Measurements from ENCODE around the gene SYK.

SYK gene

GRCh38 chr9:90939351-90939750 lies 137.7 kb downstream of the SYK start:
- no peak for DNase-seq
- no peaks in the 10 kb centered on the region for H3K27me3 ChIP-seq (ENCODE audit: insufficient read depth, low read length)
- H3K9ac ChIP-seq (ENCODE audit: low read length): no peak overlapping the region
- no peak overlapping the region for H3K18ac ChIP-seq (ENCODE audit: low read length)
- H3K4me2 ChIP-seq (ENCODE audit: low read length): no peak overlapping the region
- H4K12ac ChIP-seq (ENCODE audit: low read depth, low read length): no peak overlapping the region
- no peak overlapping the region for H3K14ac ChIP-seq (ENCODE audit: low read length)
- H4K91ac ChIP-seq (ENCODE audit: low read depth, low read length): no peak overlapping the region
- H3K79me1 ChIP-seq (ENCODE audit: low read length): no peaks in the 10 kb centered on the region
- no peak overlapping the region for H2BK12ac ChIP-seq (ENCODE audit: low read length)
- no peak overlapping the region for H3K4ac ChIP-seq (ENCODE audit: low read depth, low read length)
- H4K8ac ChIP-seq (ENCODE audit: low read depth, low read length): no peak overlapping the region
- H2AFZ ChIP-seq (ENCODE audit: insufficient read depth, low read length, poor library complexity): no peak overlapping the region
- no peaks in the 10 kb centered on the region for H3K36me3 ChIP-seq (ENCODE audit: control insufficient read depth in 1 of 2, insufficient read depth in 2 of 2, low read length in 2 of 2)
- no peak overlapping the region for H3K27ac ChIP-seq (ENCODE audit: low read depth, low read length)
- WGBS (ENCODE audit: extremely low coverage, insufficient coverage, insufficient read length): no CpG with 5 or more reads among the region's 3 CpGs
- no peak overlapping the region for H2AK5ac ChIP-seq (ENCODE audit: low read length)
- H3K4me1 ChIP-seq (ENCODE audit: control insufficient read depth in 1 of 2, insufficient read depth in 2 of 2, low read length in 2 of 2): no peaks in the 10 kb centered on the region
- no peak overlapping the region for H3K4me3 ChIP-seq (ENCODE audit: low read depth, low read length)
- H3K23ac ChIP-seq (ENCODE audit: low read length): no peak overlapping the region
- peaks cover 2% of the 10 kb centered on the region for H3K9me3 ChIP-seq (ENCODE audit: insufficient read depth, low read depth, low read length)
- H3K79me2 ChIP-seq (ENCODE audit: control insufficient read depth, insufficient read depth, low read length, poor library complexity): no peaks in the 10 kb centered on the region
- H2BK5ac ChIP-seq (ENCODE audit: low read depth, low read length, poor library complexity): no peak overlapping the region
- H2BK120ac ChIP-seq (ENCODE audit: insufficient read depth, low read length, poor library complexity): no peak overlapping the region

- no peak overlapping the region for H2AK5ac ChIP-seq (ENCODE audit: low read length)
- H3K4ac ChIP-seq (ENCODE audit: low read depth, low read length): no peak overlapping the region
- H3K9ac ChIP-seq (ENCODE audit: low read length): no peak overlapping the region
- no peaks in the 10 kb centered on the region for H3K79me1 ChIP-seq (ENCODE audit: low read length)
- no peak overlapping the region for H2BK5ac ChIP-seq (ENCODE audit: low read depth, low read length, poor library complexity)
- no peak overlapping the region for H2BK120ac ChIP-seq (ENCODE audit: insufficient read depth, low read length, poor library complexity)
- no peak overlapping the region for H2BK12ac ChIP-seq (ENCODE audit: low read length)
- no peak overlapping the region for H3K14ac ChIP-seq (ENCODE audit: low read length)
- H3K4me2 ChIP-seq (ENCODE audit: low read length): no peak overlapping the region
- H3K36me3 ChIP-seq (ENCODE audit: control insufficient read depth in 1 of 2, insufficient read depth in 2 of 2, low read length in 2 of 2): no peaks in the 10 kb centered on the region
- no peak overlapping the region for H2AFZ ChIP-seq (ENCODE audit: insufficient read depth, low read length, poor library complexity)
- WGBS (ENCODE audit: extremely low coverage, insufficient coverage, insufficient read length): no CpG with 5 or more reads among the region's 1 CpG
- peaks cover 2% of the 10 kb centered on the region for H3K9me3 ChIP-seq (ENCODE audit: insufficient read depth, low read depth, low read length)
- H3K23ac ChIP-seq (ENCODE audit: low read length): no peak overlapping the region
- H3K27ac ChIP-seq (ENCODE audit: low read depth, low read length): no peak overlapping the region
- no peak overlapping the region for H3K4me3 ChIP-seq (ENCODE audit: low read depth, low read length)
- H4K8ac ChIP-seq (ENCODE audit: low read depth, low read length): no peak overlapping the region
- no peak for DNase-seq
- H3K4me1 ChIP-seq (ENCODE audit: control insufficient read depth in 1 of 2, insufficient read depth in 2 of 2, low read length in 2 of 2): no peaks in the 10 kb centered on the region
- H4K91ac ChIP-seq (ENCODE audit: low read depth, low read length): no peak overlapping the region
- no peak overlapping the region for H3K18ac ChIP-seq (ENCODE audit: low read length)
- no peaks in the 10 kb centered on the region for H3K79me2 ChIP-seq (ENCODE audit: control insufficient read depth, insufficient read depth, low read length, poor library complexity)
- H3K27me3 ChIP-seq (ENCODE audit: insufficient read depth, low read length): no peaks in the 10 kb centered on the region
- no peak overlapping the region for H4K12ac ChIP-seq (ENCODE audit: low read depth, low read length)
These were observed 138.7 kb downstream of the SYK start for GRCh38 chr9:90940280-90940679.

- H3K79me1 ChIP-seq (ENCODE audit: low read length): no peaks in the 10 kb centered on the region
- H3K4me3 ChIP-seq (ENCODE audit: low read depth, low read length): no peak overlapping the region
- no peak overlapping the region for H3K4ac ChIP-seq (ENCODE audit: low read depth, low read length)
- H2BK12ac ChIP-seq (ENCODE audit: low read length): no peak overlapping the region
- no peak for DNase-seq
- H3K4me2 ChIP-seq (ENCODE audit: low read length): no peak overlapping the region
- no peak overlapping the region for H4K8ac ChIP-seq (ENCODE audit: low read depth, low read length)
- no CpG with 5 or more reads among the region's 5 CpGs for WGBS (ENCODE audit: extremely low coverage, insufficient coverage, insufficient read length)
- no peak overlapping the region for H2AK5ac ChIP-seq (ENCODE audit: low read length)
- no peaks in the 10 kb centered on the region for H3K36me3 ChIP-seq (ENCODE audit: control insufficient read depth in 1 of 2, insufficient read depth in 2 of 2, low read length in 2 of 2)
- H3K9me3 ChIP-seq (ENCODE audit: insufficient read depth, low read depth, low read length): peaks cover 2% of the 10 kb centered on the region
- H4K91ac ChIP-seq (ENCODE audit: low read depth, low read length): no peak overlapping the region
- H3K27ac ChIP-seq (ENCODE audit: low read depth, low read length): no peak overlapping the region
- H3K14ac ChIP-seq (ENCODE audit: low read length): no peak overlapping the region
- no peaks in the 10 kb centered on the region for H3K4me1 ChIP-seq (ENCODE audit: control insufficient read depth in 1 of 2, insufficient read depth in 2 of 2, low read length in 2 of 2)
- no peak overlapping the region for H2BK120ac ChIP-seq (ENCODE audit: insufficient read depth, low read length, poor library complexity)
- no peak overlapping the region for H2BK5ac ChIP-seq (ENCODE audit: low read depth, low read length, poor library complexity)
- no peak overlapping the region for H4K12ac ChIP-seq (ENCODE audit: low read depth, low read length)
- H3K27me3 ChIP-seq (ENCODE audit: insufficient read depth, low read length): no peaks in the 10 kb centered on the region
- H3K79me2 ChIP-seq (ENCODE audit: control insufficient read depth, insufficient read depth, low read length, poor library complexity): no peaks in the 10 kb centered on the region
- H2AFZ ChIP-seq (ENCODE audit: insufficient read depth, low read length, poor library complexity): no peak overlapping the region
- H3K18ac ChIP-seq (ENCODE audit: low read length): no peak overlapping the region
- no peak overlapping the region for H3K23ac ChIP-seq (ENCODE audit: low read length)
- no peak overlapping the region for H3K9ac ChIP-seq (ENCODE audit: low read length)
These were observed 140.0 kb downstream of the SYK start for GRCh38 chr9:90941661-90942060.

GRCh38 chr9:90942555-90942954 lies 140.9 kb downstream of the SYK start:
- H3K4me3 ChIP-seq (ENCODE audit: low read depth, low read length): no peak overlapping the region

More at GRCh38 chr9:90942555-90942954, 140.9 kb downstream of the SYK start:
- H3K4ac ChIP-seq (ENCODE audit: low read depth, low read length): no peak overlapping the region
- H3K14ac ChIP-seq (ENCODE audit: low read length): no peak overlapping the region
- H3K79me1 ChIP-seq (ENCODE audit: low read length): no peaks in the 10 kb centered on the region
- H3K4me1 ChIP-seq (ENCODE audit: control insufficient read depth in 1 of 2, insufficient read depth in 2 of 2, low read length in 2 of 2): no peaks in the 10 kb centered on the region
- H3K9me3 ChIP-seq (ENCODE audit: insufficient read depth, low read depth, low read length): peaks cover 2% of the 10 kb centered on the region
- no peak overlapping the region for H4K12ac ChIP-seq (ENCODE audit: low read depth, low read length)
- H3K27ac ChIP-seq (ENCODE audit: low read depth, low read length): no peak overlapping the region
- no peaks in the 10 kb centered on the region for H3K36me3 ChIP-seq (ENCODE audit: control insufficient read depth in 1 of 2, insufficient read depth in 2 of 2, low read length in 2 of 2)
- no peak overlapping the region for H3K4me2 ChIP-seq (ENCODE audit: low read length)
- H4K8ac ChIP-seq (ENCODE audit: low read depth, low read length): no peak overlapping the region
- H3K18ac ChIP-seq (ENCODE audit: low read length): no peak overlapping the region
- H3K23ac ChIP-seq (ENCODE audit: low read length): no peak overlapping the region
- H2AFZ ChIP-seq (ENCODE audit: insufficient read depth, low read length, poor library complexity): no peak overlapping the region
- H3K27me3 ChIP-seq (ENCODE audit: insufficient read depth, low read length): no peaks in the 10 kb centered on the region
- no peaks in the 10 kb centered on the region for H3K79me2 ChIP-seq (ENCODE audit: control insufficient read depth, insufficient read depth, low read length, poor library complexity)
- DNase-seq: no peak
- no peak overlapping the region for H4K91ac ChIP-seq (ENCODE audit: low read depth, low read length)
- no peak overlapping the region for H2BK5ac ChIP-seq (ENCODE audit: low read depth, low read length, poor library complexity)
- H2BK12ac ChIP-seq (ENCODE audit: low read length): no peak overlapping the region
- H2BK120ac ChIP-seq (ENCODE audit: insufficient read depth, low read length, poor library complexity): no peak overlapping the region
- no peak overlapping the region for H3K9ac ChIP-seq (ENCODE audit: low read length)
- no CpG with 5 or more reads among the region's 7 CpGs for WGBS (ENCODE audit: extremely low coverage, insufficient coverage, insufficient read length)
- no peak overlapping the region for H2AK5ac ChIP-seq (ENCODE audit: low read length)
